ENCODE results near the gene RFC3. TPM values are rescaled to one million over a fixed set of nuclear protein-coding genes. Genes with fewer than 3 reads are reported as not detected.

Gene RFC3
- total RNA-seq, 4 donors from 2014 or later = 3.3 to 62.5 (median 4.4) TPM; not detected in 1

DNA sequence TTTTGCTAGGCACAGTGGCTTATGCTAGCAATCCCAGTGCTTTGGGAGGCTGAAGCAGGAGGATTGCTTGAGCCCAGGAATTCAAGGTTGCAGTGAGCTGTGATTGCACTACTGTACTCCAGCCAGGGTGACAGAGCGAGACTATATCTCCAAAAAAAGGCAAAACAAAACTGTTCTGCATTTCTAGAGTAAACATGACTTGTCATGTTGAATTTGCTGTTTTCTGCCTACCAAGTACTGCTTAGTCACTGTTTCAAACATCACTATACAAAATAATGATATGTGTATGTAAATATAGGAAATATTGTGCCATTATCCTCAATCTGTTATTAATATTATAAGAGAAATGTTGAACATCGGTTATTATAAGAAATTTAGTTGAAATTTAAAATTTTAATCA is 9.2 kb downstream of the RFC3 start:
- Histone ChIP-seq H3K4me3 (no peak overlapping the region), H3K27ac (no peak overlapping the region), H3K4me1 (no peaks in the 10 kb centered on the region), H3K27me3 (no peaks in the 10 kb centered on the region), H3K9me3 (no peaks in the 10 kb centered on the region), H3K36me3 (no peaks in the 10 kb centered on the region)
- no peak for DNase-seq
- 97 to 100% methylated on average over 2 of the region's 2 CpGs for WGBS, 2 donors (ENCODE audit: low coverage in 1 of 2)
- intact Hi-C loops (cut with DNase I; ENCODE audit: low total_unique reads) = no loop called here
- in situ Hi-C loops (cut with MboI; ENCODE audit: low pct_ligation_motif_present in 1 of 4, low pct_unique_long_range_greater_than_20kb in 1 of 4, low sequenced_read_pairs in 3 of 4) = no loop called here
- TF ChIP-seq EP300 (IDR thresholded peaks at IDR 0.05; ENCODE audit: low read depth) = no peak
- no peak for TF ChIP-seq POLR2AphosphoS5 (IDR thresholded peaks at IDR 0.05)
- TF ChIP-seq, protein P1, sequence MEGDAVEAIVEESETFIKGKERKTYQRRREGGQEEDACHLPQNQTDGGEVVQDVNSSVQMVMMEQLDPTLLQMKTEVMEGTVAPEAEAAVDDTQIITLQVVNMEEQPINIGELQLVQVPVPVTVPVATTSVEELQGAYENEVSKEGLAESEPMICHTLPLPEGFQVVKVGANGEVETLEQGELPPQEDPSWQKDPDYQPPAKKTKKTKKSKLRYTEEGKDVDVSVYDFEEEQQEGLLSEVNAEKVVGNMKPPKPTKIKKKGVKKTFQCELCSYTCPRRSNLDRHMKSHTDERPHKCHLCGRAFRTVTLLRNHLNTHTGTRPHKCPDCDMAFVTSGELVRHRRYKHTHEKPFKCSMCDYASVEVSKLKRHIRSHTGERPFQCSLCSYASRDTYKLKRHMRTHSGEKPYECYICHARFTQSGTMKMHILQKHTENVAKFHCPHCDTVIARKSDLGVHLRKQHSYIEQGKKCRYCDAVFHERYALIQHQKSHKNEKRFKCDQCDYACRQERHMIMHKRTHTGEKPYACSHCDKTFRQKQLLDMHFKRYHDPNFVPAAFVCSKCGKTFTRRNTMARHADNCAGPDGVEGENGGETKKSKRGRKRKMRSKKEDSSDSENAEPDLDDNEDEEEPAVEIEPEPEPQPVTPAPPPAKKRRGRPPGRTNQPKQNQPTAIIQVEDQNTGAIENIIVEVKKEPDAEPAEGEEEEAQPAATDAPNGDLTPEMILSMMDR (IDR thresholded peaks at IDR 0.05) = no peak
- no peak for TF ChIP-seq POLR2A (IDR thresholded peaks at IDR 0.05)

DNA sequence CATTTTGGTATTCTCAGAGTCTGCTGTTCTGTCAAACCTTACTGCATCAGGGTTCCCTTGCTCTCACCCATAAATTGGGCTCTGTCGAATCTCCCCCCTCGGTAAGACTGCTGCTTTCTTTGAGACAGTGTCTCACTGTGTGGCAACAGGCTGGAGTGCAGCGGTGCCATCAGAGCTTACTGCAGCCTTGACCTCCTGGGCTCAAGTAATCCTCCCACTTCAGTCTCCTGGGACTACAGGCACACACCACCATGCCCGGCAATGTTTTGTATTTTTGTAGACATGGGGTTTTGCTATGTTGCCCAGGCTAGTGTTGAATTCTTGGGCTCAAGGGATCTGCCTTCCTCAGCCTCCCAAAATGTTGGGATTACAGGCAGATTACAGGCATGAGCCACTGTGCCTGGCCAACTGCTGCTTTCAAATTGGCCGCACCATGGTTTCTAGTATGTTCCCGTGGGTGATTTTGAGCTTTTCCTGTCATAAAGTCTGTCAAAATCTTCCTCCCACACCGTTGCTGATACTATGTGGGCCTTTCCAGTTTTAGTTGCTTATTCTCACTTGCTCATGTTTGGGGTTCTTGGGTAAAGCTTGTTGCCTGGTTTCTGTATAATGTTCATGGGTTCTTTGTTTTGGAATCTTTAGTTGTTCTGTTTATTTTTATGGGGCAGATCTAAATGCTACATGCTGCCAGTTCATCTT is 10.6 kb downstream of the RFC3 start:
- WGBS, 2 donors (ENCODE audit: low coverage in 1 of 2) = 60 to 88% methylated on average over 1 to 7 of the region's 7 CpGs
- intact Hi-C loops (cut with DNase I; ENCODE audit: low total_unique reads) (no loop called here), in situ Hi-C loops (cut with MboI; ENCODE audit: low pct_ligation_motif_present in 1 of 4, low pct_unique_long_range_greater_than_20kb in 1 of 4, low sequenced_read_pairs in 3 of 4) (no loop called here)
- Histone ChIP-seq H3K9me3 (no peaks in the 10 kb centered on the region), H3K4me3 (no peak overlapping the region), H3K27me3 (no peaks in the 10 kb centered on the region), H3K4me1 (no peaks in the 10 kb centered on the region), H3K27ac (no peak overlapping the region), H3K36me3 (peaks cover 0 to 8% (median 0%) of the 10 kb centered on the region in 4 donors)
- TF ChIP-seq, protein P1 (IDR thresholded peaks at IDR 0.05) = no peak
- TF ChIP-seq EP300 (IDR thresholded peaks at IDR 0.05; ENCODE audit: low read depth) (no peak), POLR2AphosphoS5 (IDR thresholded peaks at IDR 0.05) (no peak), POLR2A (IDR thresholded peaks at IDR 0.05) (no peak)
- no peak for DNase-seq

DNA sequence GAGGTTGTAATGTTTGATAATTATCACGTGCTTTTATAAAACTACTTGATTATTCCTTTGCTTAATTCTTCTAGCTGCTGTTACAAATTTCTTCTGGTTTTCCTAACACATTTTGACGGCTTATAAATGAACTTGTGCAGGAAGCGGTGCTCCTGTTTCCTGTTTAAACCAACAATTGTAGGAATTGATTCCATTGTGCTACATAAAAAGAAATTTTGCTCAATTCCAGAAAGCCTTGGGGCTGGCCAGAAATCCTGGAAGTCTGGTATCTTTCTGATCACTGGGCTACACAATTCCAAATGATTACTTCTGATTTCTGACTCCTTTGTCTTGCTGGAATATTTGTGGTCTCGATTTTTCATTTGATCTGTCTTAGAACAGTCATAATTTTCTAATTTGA is 14.9 kb downstream of the RFC3 start:
- intact Hi-C loops (cut with DNase I; ENCODE audit: low total_unique reads) (no loop called here), in situ Hi-C loops (cut with MboI; ENCODE audit: low pct_ligation_motif_present in 1 of 4, low pct_unique_long_range_greater_than_20kb in 1 of 4, low sequenced_read_pairs in 3 of 4) (no loop called here)
- Histone ChIP-seq H3K27me3 (no peaks in the 10 kb centered on the region), H3K4me1 (no peaks in the 10 kb centered on the region), H3K27ac (no peak overlapping the region), H3K36me3 (peaks cover 0 to 13% (median 0%) of the 10 kb centered on the region in 4 donors), H3K4me3 (no peak overlapping the region), H3K9me3 (no peaks in the 10 kb centered on the region)
- DNase-seq = no peak
- WGBS, 2 donors (ENCODE audit: low coverage in 1 of 2) = 87 to 91% methylated on average over 4 of the region's 4 CpGs
- TF ChIP-seq, protein P1 (IDR thresholded peaks at IDR 0.05) = no peak

DNA sequence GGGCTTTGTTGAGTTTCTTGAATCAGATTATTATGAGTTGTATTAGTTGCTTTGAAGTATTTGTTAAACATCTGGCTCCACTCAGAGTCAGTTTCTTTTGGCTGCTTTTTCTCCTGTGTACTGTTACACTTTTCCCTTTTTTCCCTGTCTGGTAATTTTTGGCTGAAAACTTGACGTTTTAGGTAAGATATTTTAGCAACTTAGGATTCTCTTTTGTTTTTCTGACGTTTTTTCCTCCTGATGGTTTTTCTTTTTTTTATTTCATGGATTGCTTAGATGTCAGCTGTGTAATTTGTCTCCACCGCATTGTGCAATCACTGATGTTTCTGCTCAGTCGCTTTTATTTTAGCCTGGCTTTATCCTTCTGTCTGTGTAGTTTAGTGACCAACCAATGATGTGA is 20.7 kb downstream of the RFC3 start:
- intact Hi-C loops (cut with DNase I; ENCODE audit: low total_unique reads) = no loop called here
- TF ChIP-seq, protein P1 (IDR thresholded peaks at IDR 0.05) = no peak
- no peak for TF ChIP-seq EP300 (IDR thresholded peaks at IDR 0.05; ENCODE audit: low read depth)
- no peak for TF ChIP-seq POLR2A (IDR thresholded peaks at IDR 0.05)
- no peak for TF ChIP-seq POLR2AphosphoS5 (IDR thresholded peaks at IDR 0.05)
- no peak for DNase-seq
- in situ Hi-C loops (cut with MboI; ENCODE audit: low pct_ligation_motif_present in 1 of 4, low pct_unique_long_range_greater_than_20kb in 1 of 4, low sequenced_read_pairs in 3 of 4) = no loop called here
- H3K27ac ChIP-seq = no peak overlapping the region
- peaks cover 0 to 5% (median 0%) of the 10 kb centered on the region in 4 donors for H3K36me3 ChIP-seq
- no peaks in the 10 kb centered on the region for H3K4me1 ChIP-seq
- H3K9me3 ChIP-seq = no peaks in the 10 kb centered on the region
- H3K27me3 ChIP-seq = no peaks in the 10 kb centered on the region
- no peak overlapping the region for H3K4me3 ChIP-seq
- 56 to 60% methylated on average over 4 of the region's 4 CpGs for WGBS, 2 donors (ENCODE audit: low coverage in 1 of 2)
